Measurements from ENCODE around the gene FER1L5. TPM values are rescaled to one million over a fixed set of nuclear protein-coding genes. Genes with fewer than 3 reads are reported as not detected.
"Not testable (repeated sequence)": the region's sequence is repeated elsewhere in the genome, so short reads cannot be mapped to it uniquely, and the experiment has no call there.

FER1L5 gene
- total RNA-seq, 4 donors from 2014 or later, result not detected

DNA sequence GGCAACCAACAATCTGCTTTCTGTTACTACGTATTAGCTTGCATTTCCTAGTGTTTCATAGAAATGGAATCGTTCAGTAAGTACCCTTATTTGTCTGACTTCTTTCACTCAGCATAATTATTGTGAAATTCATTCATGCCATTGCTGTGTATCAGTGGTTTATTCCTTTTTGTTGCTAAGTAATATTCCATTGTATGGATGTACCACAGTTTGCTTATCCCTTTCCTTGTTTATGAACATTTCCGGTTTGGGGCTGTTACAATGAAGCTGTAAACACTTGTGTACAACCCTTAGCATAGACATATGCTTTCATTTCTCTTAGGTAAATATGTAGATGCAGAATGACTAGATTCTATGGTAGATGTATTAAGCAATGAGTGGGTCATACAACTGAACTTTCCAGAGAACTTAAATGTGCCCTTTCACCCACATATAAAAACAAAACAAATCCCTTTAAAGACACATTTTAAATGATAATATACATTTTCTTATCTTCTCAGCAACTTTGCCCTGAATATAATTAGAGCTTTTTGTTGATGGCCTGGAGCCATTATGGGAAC, 21.9 kb downstream of the FER1L5 start:
- ATAC-seq, result no peak
- H3K4me1 ChIP-seq, result peaks cover 0 to 13% (median 0%) of the 10 kb centered on the region in 3 donors
- WGBS, 2 donors (ENCODE audit: low coverage in 1 of 2), result 83 to 88% methylated on average over 3 of the region's 3 CpGs
- peaks cover 0 to 7% (median 0%) of the 10 kb centered on the region in 3 donors for H3K9me3 ChIP-seq
- no peaks in the 10 kb centered on the region for H3K27me3 ChIP-seq
- H3K36me3 ChIP-seq, result no peaks in the 10 kb centered on the region
- H3K4me3 ChIP-seq, result no peak overlapping the region
- TF ChIP-seq POLR2A (IDR thresholded peaks at IDR 0.05) (no peak), CTCF (IDR thresholded peaks at IDR 0.05) (no peak), POLR2AphosphoS5 (IDR thresholded peaks at IDR 0.05) (no peak), EP300 (IDR thresholded peaks at IDR 0.05) (no peak)
- H3K27ac ChIP-seq, result peak overlapping the region; percentile 21 to 75 (median 70)

GRCh38 chr2:96665083-96665569, 22.6 kb downstream of the FER1L5 start:
- no peaks in the 10 kb centered on the region for H3K27me3 ChIP-seq
- TF ChIP-seq EP300 (IDR thresholded peaks at IDR 0.05), result no peak
- peak; percentile 51 for TF ChIP-seq POLR2AphosphoS5 (IDR thresholded peaks at IDR 0.05)
- H3K9me3 ChIP-seq, result peaks cover 0 to 7% (median 0%) of the 10 kb centered on the region in 3 donors
- H3K27ac ChIP-seq, result peak overlapping the region; percentile 21 to 75 (median 70)
- peak; percentile 96 for ATAC-seq
- H3K4me1 ChIP-seq, result peaks cover 0 to 13% (median 0%) of the 10 kb centered on the region in 3 donors
- H3K36me3 ChIP-seq, result no peaks in the 10 kb centered on the region
- 59 to 62% methylated on average over 2 to 3 of the region's 3 CpGs for WGBS, 2 donors (ENCODE audit: low coverage in 1 of 2)
- no peak overlapping the region for H3K4me3 ChIP-seq

GRCh38 chr2:96665717-96666116, 23.2 kb downstream of the FER1L5 start:
- H3K9me3 ChIP-seq, ATAC-seq, H3K36me3 ChIP-seq, H3K27me3 ChIP-seq, H3K4me3 ChIP-seq: not testable (repeated sequence)
- H3K27ac ChIP-seq, result peak overlapping the region; percentile 1 to 75 (median 70)
- H3K4me1 ChIP-seq, result peaks cover 0 to 13% (median 0%) of the 10 kb centered on the region in 3 donors
- 100% methylated on average over 1 of the region's 3 CpGs; no CpG with 5 or more reads in 1 of the 2 donors for WGBS, 2 donors (ENCODE audit: low coverage in 1 of 2)

DNA sequence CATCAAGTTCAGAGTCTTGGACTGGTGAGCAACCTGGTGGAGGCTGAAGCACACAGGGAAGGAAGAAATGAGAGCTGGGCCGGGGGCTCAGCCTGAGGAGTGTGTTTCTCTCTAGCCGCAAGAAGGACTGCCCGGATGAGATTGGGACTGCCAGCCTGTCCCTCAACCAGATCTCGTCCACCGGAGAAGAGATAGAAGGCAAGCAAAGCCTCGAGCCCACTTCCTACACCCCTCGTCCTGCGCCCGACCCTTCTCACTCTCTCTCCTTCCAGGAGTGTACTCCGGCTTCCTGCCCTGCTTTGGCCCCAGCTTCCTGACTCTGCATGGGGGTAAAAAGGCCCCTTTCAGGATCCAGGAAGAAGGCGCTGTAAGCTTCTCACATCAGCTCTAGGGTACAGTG, 26.2 kb downstream of the FER1L5 start:
- Histone ChIP-seq H3K4me1 (peaks cover 0 to 13% (median 0%) of the 10 kb centered on the region in 3 donors), H3K27me3 (no peaks in the 10 kb centered on the region), H3K4me3 (no peak overlapping the region), H3K9me3 (peaks cover 0 to 7% (median 0%) of the 10 kb centered on the region in 3 donors), H3K36me3 (no peaks in the 10 kb centered on the region), H3K27ac (no peak overlapping the region)
- 70 to 94% methylated on average over 2 to 3 of the region's 11 CpGs for WGBS, 2 donors (ENCODE audit: low coverage in 1 of 2)
- TF ChIP-seq POLR2A (IDR thresholded peaks at IDR 0.05) (no peak), POLR2AphosphoS5 (IDR thresholded peaks at IDR 0.05) (no peak), CTCF (IDR thresholded peaks at IDR 0.05) (no peak), EP300 (IDR thresholded peaks at IDR 0.05) (no peak)
- no peak for ATAC-seq

DNA sequence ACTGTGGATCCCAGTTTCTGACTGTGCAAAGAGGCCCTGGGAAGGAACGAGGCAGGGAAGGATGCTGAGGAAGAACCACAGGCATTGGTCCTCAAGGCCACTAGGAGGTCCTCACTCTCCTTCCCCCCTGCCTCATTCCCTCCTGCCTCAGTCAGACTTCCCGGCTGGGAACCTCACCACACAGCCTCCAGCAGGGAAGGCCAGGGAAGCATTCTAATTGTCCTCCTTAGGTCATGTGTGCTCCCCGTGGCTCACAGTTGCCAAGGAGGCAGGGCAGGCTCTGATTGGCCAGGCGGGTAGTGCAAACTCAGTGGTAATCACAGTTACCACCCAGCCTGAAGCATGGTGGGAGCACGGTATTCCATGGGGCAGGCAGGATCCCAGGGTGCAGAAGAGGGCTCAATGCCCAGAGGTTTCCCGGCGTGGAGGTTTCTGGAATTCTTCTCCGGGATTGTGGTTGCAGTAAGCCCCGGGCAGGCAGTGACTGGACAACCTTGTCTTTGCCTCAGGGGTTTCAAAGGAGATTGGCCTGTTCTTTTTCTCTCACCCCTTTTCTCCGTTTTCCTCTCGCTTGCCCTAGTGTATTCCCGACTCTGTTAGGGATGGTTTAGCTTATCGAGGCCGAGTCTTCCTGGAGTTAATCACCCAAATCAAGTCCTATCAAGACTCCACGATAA, 27.1 kb downstream of the FER1L5 start:
- no peaks in the 10 kb centered on the region for H3K9me3 ChIP-seq
- no peak for TF ChIP-seq CTCF (IDR thresholded peaks at IDR 0.05)
- no peak for TF ChIP-seq EP300 (IDR thresholded peaks at IDR 0.05)
- TF ChIP-seq POLR2AphosphoS5 (IDR thresholded peaks at IDR 0.05), result no peak
- TF ChIP-seq POLR2A (IDR thresholded peaks at IDR 0.05), result no peak
- H3K4me1 ChIP-seq, result peaks cover 0 to 13% (median 0%) of the 10 kb centered on the region in 3 donors
- ATAC-seq, result no peak
- H3K4me3 ChIP-seq, result no peak overlapping the region
- H3K27ac ChIP-seq, result no peak overlapping the region
- no peaks in the 10 kb centered on the region for H3K36me3 ChIP-seq
- H3K27me3 ChIP-seq, result no peaks in the 10 kb centered on the region
- 71 to 80% methylated on average over 2 to 7 of the region's 15 CpGs for WGBS, 2 donors (ENCODE audit: low coverage in 1 of 2)

DNA sequence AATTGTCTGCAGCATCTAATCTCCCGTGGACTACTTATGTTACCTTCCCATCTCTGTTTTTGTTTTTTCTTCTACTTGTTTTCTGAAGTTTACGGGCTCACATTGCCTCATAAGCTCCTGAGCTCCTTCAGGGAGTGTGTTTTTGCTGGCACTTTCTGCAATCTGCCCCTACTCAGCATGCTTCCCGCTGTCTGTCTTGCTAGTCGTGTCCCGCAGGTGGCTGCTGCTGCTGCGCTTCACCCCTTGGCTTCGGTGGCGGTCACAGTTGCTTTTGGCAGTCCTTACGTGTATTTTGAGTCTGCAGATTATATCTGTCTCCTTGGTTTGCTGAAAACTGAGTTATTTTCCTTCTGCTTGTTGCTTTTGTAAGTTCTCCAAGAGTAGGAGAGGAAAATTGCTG, 37.3 kb downstream of the FER1L5 start:
- H3K36me3 ChIP-seq, result no peaks in the 10 kb centered on the region
- H3K4me1 ChIP-seq, result no peaks in the 10 kb centered on the region
- no peaks in the 10 kb centered on the region for H3K9me3 ChIP-seq
- no peak overlapping the region for H3K4me3 ChIP-seq
- no peak for TF ChIP-seq POLR2A (IDR thresholded peaks at IDR 0.05)
- TF ChIP-seq POLR2AphosphoS5 (IDR thresholded peaks at IDR 0.05), result no peak
- no peak for TF ChIP-seq EP300 (IDR thresholded peaks at IDR 0.05)
- TF ChIP-seq CTCF (IDR thresholded peaks at IDR 0.05), result no peak
- peaks cover 8% of the 10 kb centered on the region for H3K27me3 ChIP-seq
- ATAC-seq, result no peak
- H3K27ac ChIP-seq, result no peak overlapping the region
- 22 to 49% methylated on average over 7 to 9 of the region's 9 CpGs for WGBS, 2 donors (ENCODE audit: low coverage in 1 of 2)
